ENCODE measurements around the gene IFT20.

Gene IFT20

DNA sequence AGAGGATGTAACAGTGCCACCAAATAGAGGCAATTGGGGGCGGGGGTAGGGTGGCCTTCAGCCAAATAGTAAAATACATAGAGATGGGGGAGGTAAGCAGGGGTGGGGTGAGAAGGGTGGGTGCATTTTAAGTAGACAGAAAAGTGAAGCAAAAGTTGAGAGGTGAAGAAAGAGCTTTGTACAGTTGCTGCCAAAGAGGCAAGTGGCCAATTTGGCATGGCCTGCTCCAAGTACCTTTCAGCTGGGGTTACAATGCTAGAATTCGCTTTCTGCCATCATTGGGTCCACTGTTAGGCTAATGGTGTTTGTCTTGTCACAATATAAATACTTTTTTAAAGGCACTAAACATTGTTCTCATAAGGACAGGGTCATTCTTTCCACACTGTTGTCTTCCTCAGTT, 21.4 kb downstream of the IFT20 start:
- Histone ChIP-seq H3K79me1 (ENCODE audit: low read depth, low read length) (no peaks in the 10 kb centered on the region), H3K27me3 (ENCODE audit: control insufficient read depth in 3 of 3, insufficient read depth in 3 of 3, low read depth in 1 of 3, low read length in 3 of 3) (no peaks in the 10 kb centered on the region), H2AFZ (ENCODE audit: low read length) (no peak overlapping the region), H2BK5ac (ENCODE audit: low read length) (no peak overlapping the region), H3K36me3 (replicated peaks in 1 of 2; ENCODE audit: control insufficient read depth in 2 of 2, insufficient read depth in 2 of 2, low read length in 2 of 2) (no peaks in the 10 kb centered on the region), H2BK15ac (ENCODE audit: low read length) (no peak overlapping the region), H3K4me1 (ENCODE audit: control insufficient read depth in 2 of 2, insufficient read depth in 1 of 2, low read depth in 1 of 2, low read length in 2 of 2) (peaks cover 6 to 11% of the 10 kb centered on the region in 2 donors), H3K4ac (ENCODE audit: low read length) (no peak overlapping the region), H4K91ac (ENCODE audit: low read depth, low read length, poor library complexity) (no peak overlapping the region), H2AK5ac (ENCODE audit: low read depth, low read length) (no peak overlapping the region), H2BK120ac (ENCODE audit: low read depth, low read length) (no peak overlapping the region), H3K14ac (ENCODE audit: low read length) (no peak overlapping the region), H3K9me3 (replicated peaks in 1 of 2; ENCODE audit: control insufficient read depth in 2 of 2, insufficient read depth in 1 of 2, low read depth in 1 of 2, low read length in 2 of 2) (no peaks in the 10 kb centered on the region), H3K4me3 (ENCODE audit: low read length in 2 of 2) (no peak overlapping the region), H3K18ac (ENCODE audit: low read length) (no peak overlapping the region), H3K9ac (ENCODE audit: low read depth, low read length, poor library complexity) (no peak overlapping the region), H4K8ac (ENCODE audit: low read depth, low read length) (no peak overlapping the region), H2BK12ac (ENCODE audit: low read length) (no peak overlapping the region), H3K27ac (replicated peaks; ENCODE audit: low read length) (no peak overlapping the region), H3K4me2 (ENCODE audit: insufficient read depth, low read length, poor library complexity, severe bottlenecking) (no peak overlapping the region), H3K23ac (ENCODE audit: low read depth, low read length, poor library complexity) (no peak overlapping the region)
- WGBS, 2 donors (ENCODE audit: extremely low coverage in 2 of 2, insufficient read length in 2 of 2, insufficient replicate concordance in 1 of 2): no CpG with 5 or more reads among the region's 2 CpGs
- DNase-seq (ENCODE audit: low spot score): no peak

DNA sequence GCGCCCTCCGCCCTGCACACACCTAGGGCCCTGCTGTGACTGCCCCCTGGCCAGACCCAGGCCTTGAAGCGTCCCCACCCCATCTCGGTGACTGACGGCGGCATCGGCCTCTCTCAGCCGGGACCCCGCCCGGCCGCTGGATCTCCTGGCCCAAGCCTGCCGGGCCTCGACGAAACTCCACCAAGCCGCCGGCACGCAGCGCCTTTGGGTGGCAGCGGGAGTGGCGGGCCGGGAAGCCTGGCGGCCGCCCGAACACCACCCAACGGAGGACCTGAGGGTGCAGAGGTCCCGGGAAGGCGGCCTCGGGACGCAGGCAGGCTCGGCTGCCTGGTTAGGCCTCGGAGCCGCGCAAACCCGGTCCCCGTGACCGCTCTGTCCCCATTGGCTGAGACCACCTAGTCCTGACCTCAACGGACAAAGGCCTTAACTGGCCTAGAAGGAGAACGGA, 28.3 kb downstream of the IFT20 start:
- Histone ChIP-seq H2AK5ac (ENCODE audit: low read depth, low read length) (peak overlapping the region; percentile 63), H3K27me3 (ENCODE audit: control insufficient read depth in 3 of 3, insufficient read depth in 3 of 3, low read depth in 1 of 3, low read length in 3 of 3) (peaks cover 0 to 15% (median 0%) of the 10 kb centered on the region in 3 experiments), H3K27ac (replicated peaks; ENCODE audit: low read length) (no peak overlapping the region), H2BK12ac (ENCODE audit: low read length) (no peak overlapping the region), H3K4me1 (ENCODE audit: control insufficient read depth in 2 of 2, insufficient read depth in 1 of 2, low read depth in 1 of 2, low read length in 2 of 2) (no peaks in the 10 kb centered on the region), H4K91ac (ENCODE audit: low read depth, low read length, poor library complexity) (no peak overlapping the region), H3K14ac (ENCODE audit: low read length) (peak overlapping the region; percentile 6), H3K36me3 (replicated peaks in 1 of 2; ENCODE audit: control insufficient read depth in 2 of 2, insufficient read depth in 2 of 2, low read length in 2 of 2) (no peaks in the 10 kb centered on the region), H2BK15ac (ENCODE audit: low read length) (peak overlapping the region; percentile 26), H4K8ac (ENCODE audit: low read depth, low read length) (no peak overlapping the region), H3K4me3 (ENCODE audit: low read length in 2 of 2) (no peak overlapping the region), H3K18ac (ENCODE audit: low read length) (peak overlapping the region; percentile 28), H3K9me3 (replicated peaks in 1 of 2; ENCODE audit: control insufficient read depth in 2 of 2, insufficient read depth in 1 of 2, low read depth in 1 of 2, low read length in 2 of 2) (no peaks in the 10 kb centered on the region), H3K9ac (ENCODE audit: low read depth, low read length, poor library complexity) (no peak overlapping the region), H3K4me2 (ENCODE audit: insufficient read depth, low read length, poor library complexity, severe bottlenecking) (no peak overlapping the region), H2BK120ac (ENCODE audit: low read depth, low read length) (no peak overlapping the region), H3K23ac (ENCODE audit: low read depth, low read length, poor library complexity) (no peak overlapping the region), H2AFZ (ENCODE audit: low read length) (peak overlapping the region; percentile 17), H3K4ac (ENCODE audit: low read length) (no peak overlapping the region), H3K79me1 (ENCODE audit: low read depth, low read length) (no peaks in the 10 kb centered on the region), H2BK5ac (ENCODE audit: low read length) (no peak overlapping the region)
- no peak for DNase-seq (ENCODE audit: low spot score)
- no CpG with 5 or more reads among the region's 38 CpGs for WGBS, 2 donors (ENCODE audit: extremely low coverage in 2 of 2, insufficient read length in 2 of 2, insufficient replicate concordance in 1 of 2)

DNA sequence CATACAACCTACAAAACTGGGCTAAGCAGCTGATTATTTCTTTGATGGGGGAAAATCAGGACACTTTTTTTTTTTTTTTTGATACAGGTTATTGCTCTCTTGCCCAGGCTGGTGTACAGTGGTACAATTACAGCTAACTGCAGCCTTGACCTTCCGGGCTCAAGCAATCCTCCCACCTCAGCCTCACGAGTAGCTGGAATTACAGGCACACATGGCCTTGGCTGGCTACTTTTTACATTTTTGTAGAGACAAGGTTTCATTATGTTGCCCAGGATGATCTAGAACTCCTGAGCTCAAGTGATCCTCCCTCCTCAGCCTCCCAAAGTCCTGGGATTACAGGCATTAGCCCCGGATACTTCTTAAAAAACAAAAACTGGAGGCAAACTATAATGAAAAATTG, 36.8 kb downstream of the IFT20 start:
- Histone ChIP-seq H3K4me3 (ENCODE audit: low read length in 2 of 2) (no peak overlapping the region), H3K4me2 (ENCODE audit: insufficient read depth, low read length, poor library complexity, severe bottlenecking) (no peak overlapping the region)
- no CpG with 5 or more reads among the region's 3 CpGs for WGBS, 2 donors (ENCODE audit: extremely low coverage in 2 of 2, insufficient read length in 2 of 2, insufficient replicate concordance in 1 of 2)

DNA sequence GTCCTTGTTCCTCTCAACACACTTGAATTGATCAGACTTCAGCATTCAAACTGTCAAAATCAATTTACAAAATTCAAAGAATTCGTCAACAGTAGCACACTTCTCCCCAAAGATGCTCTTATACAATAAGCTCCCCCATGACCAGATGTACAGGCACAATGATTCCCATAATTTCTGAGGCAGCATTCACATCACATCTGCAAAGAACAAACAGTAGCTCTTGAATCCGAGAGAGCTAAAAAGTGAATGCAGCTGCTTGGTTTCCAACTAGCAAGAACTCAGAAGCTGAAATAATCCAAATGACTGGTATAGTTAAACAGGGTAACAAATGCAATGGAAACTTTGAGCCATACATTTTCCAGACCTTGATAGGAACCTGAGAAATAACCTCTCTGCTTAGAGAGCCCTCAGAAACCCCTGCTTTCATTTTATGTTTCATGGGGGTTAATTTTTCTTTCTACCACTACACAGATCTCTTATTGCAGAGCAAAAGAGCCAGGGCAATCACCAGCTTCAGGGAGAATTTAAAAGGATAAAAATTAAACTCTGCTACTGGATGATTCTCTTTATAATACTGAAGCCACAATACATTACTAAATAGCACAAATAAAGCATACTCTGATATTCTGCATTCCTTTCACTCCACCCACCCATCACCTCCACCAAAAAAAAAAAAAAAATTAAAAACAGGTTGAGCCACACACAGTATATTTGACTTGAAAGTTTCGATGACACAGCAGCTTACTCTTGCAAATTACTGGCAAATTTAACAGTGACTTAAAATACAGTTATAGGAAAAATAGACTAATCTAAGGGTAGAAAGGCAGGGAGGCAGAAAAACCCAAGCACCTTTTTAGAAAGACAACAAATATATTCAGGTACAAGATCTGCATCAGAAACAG, 39.3 kb downstream of the IFT20 start:
- WGBS, 2 donors (ENCODE audit: extremely low coverage in 2 of 2, insufficient read length in 2 of 2, insufficient replicate concordance in 1 of 2): no CpG with 5 or more reads among the region's 3 CpGs
- Histone ChIP-seq H2AFZ (ENCODE audit: low read length) (no peak overlapping the region), H2BK15ac (ENCODE audit: low read length) (no peak overlapping the region), H3K4me2 (ENCODE audit: insufficient read depth, low read length, poor library complexity, severe bottlenecking) (no peak overlapping the region), H3K27ac (replicated peaks; ENCODE audit: low read length) (no peak overlapping the region), H3K14ac (ENCODE audit: low read length) (no peak overlapping the region), H3K4me1 (ENCODE audit: control insufficient read depth in 2 of 2, insufficient read depth in 1 of 2, low read depth in 1 of 2, low read length in 2 of 2) (no peaks in the 10 kb centered on the region), H2BK5ac (ENCODE audit: low read length) (no peak overlapping the region), H3K27me3 (ENCODE audit: control insufficient read depth in 3 of 3, insufficient read depth in 3 of 3, low read depth in 1 of 3, low read length in 3 of 3) (no peaks in the 10 kb centered on the region), H3K36me3 (replicated peaks in 1 of 2; ENCODE audit: control insufficient read depth in 2 of 2, insufficient read depth in 2 of 2, low read length in 2 of 2) (no peaks in the 10 kb centered on the region), H2BK120ac (ENCODE audit: low read depth, low read length) (no peak overlapping the region), H4K8ac (ENCODE audit: low read depth, low read length) (no peak overlapping the region), H3K9ac (ENCODE audit: low read depth, low read length, poor library complexity) (no peak overlapping the region), H2AK5ac (ENCODE audit: low read depth, low read length) (no peak overlapping the region), H3K79me1 (ENCODE audit: low read depth, low read length) (no peaks in the 10 kb centered on the region), H3K9me3 (replicated peaks in 1 of 2; ENCODE audit: control insufficient read depth in 2 of 2, insufficient read depth in 1 of 2, low read depth in 1 of 2, low read length in 2 of 2) (no peaks in the 10 kb centered on the region), H2BK12ac (ENCODE audit: low read length) (no peak overlapping the region), H3K4me3 (ENCODE audit: low read length in 2 of 2) (no peak overlapping the region), H3K4ac (ENCODE audit: low read length) (no peak overlapping the region), H4K91ac (ENCODE audit: low read depth, low read length, poor library complexity) (no peak overlapping the region), H3K18ac (ENCODE audit: low read length) (no peak overlapping the region), H3K23ac (ENCODE audit: low read depth, low read length, poor library complexity) (no peak overlapping the region)
- no peak for DNase-seq (ENCODE audit: low spot score)

More for the DNA sequence above, 36.8 kb downstream of the IFT20 start:
- Histone ChIP-seq H3K14ac (ENCODE audit: low read length) (no peak overlapping the region), H3K9ac (ENCODE audit: low read depth, low read length, poor library complexity) (no peak overlapping the region), H3K18ac (ENCODE audit: low read length) (no peak overlapping the region), H3K36me3 (replicated peaks in 1 of 2; ENCODE audit: control insufficient read depth in 2 of 2, insufficient read depth in 2 of 2, low read length in 2 of 2) (no peaks in the 10 kb centered on the region), H3K4ac (ENCODE audit: low read length) (no peak overlapping the region), H2BK120ac (ENCODE audit: low read depth, low read length) (no peak overlapping the region), H4K91ac (ENCODE audit: low read depth, low read length, poor library complexity) (no peak overlapping the region), H2BK15ac (ENCODE audit: low read length) (no peak overlapping the region), H3K9me3 (replicated peaks in 1 of 2; ENCODE audit: control insufficient read depth in 2 of 2, insufficient read depth in 1 of 2, low read depth in 1 of 2, low read length in 2 of 2) (no peaks in the 10 kb centered on the region), H3K23ac (ENCODE audit: low read depth, low read length, poor library complexity) (no peak overlapping the region), H3K27me3 (ENCODE audit: control insufficient read depth in 3 of 3, insufficient read depth in 3 of 3, low read depth in 1 of 3, low read length in 3 of 3) (no peaks in the 10 kb centered on the region), H4K8ac (ENCODE audit: low read depth, low read length) (no peak overlapping the region), H2AFZ (ENCODE audit: low read length) (no peak overlapping the region), H3K27ac (replicated peaks; ENCODE audit: low read length) (no peak overlapping the region), H2BK12ac (ENCODE audit: low read length) (no peak overlapping the region), H3K4me1 (ENCODE audit: control insufficient read depth in 2 of 2, insufficient read depth in 1 of 2, low read depth in 1 of 2, low read length in 2 of 2) (no peaks in the 10 kb centered on the region), H3K79me1 (ENCODE audit: low read depth, low read length) (no peaks in the 10 kb centered on the region), H2BK5ac (ENCODE audit: low read length) (no peak overlapping the region), H2AK5ac (ENCODE audit: low read depth, low read length) (no peak overlapping the region)
- DNase-seq (ENCODE audit: low spot score): no peak
